BLaER1 (cell line): ENCODE results near the gene KLF6.
A peak's percentile ranks its signal among the peaks of the same experiment; 100 is the strongest.

Source experiments
- H3K27ac ChIP-seq: shearing (Covaris generic); formaldehyde crosslinking; 2 replicates; pipeline ENCODE4 v1.8.1; 2022
- H3K27me3 ChIP-seq: shearing (Covaris generic); formaldehyde crosslinking; 2 replicates; pipeline ENCODE4 v1.8.1; 2022
- H3K36me3 ChIP-seq: shearing (Covaris generic); formaldehyde crosslinking; 2 replicates; pipeline ENCODE4 v1.8.1; 2022
- H3K4me1 ChIP-seq: shearing (Covaris generic); formaldehyde crosslinking; 2 replicates; pipeline ENCODE4 v1.8.1; 2022
- H3K4me2 ChIP-seq: shearing (Covaris generic); formaldehyde crosslinking; 2 replicates; pipeline ENCODE4 v1.8.1; 2022
- H3K4me3 ChIP-seq: shearing (Covaris generic); formaldehyde crosslinking; 2 replicates; pipeline ENCODE4 v1.8.1; 2022
- H3K9ac ChIP-seq: shearing (Covaris generic); formaldehyde crosslinking; 2 replicates; pipeline ENCODE4 v1.8.1; 2022
- H3K9me3 ChIP-seq: shearing (Covaris generic); formaldehyde crosslinking; 2 replicates; pipeline ENCODE4 v1.8.1; 2022
- H4K20me1 ChIP-seq: shearing (Covaris generic); formaldehyde crosslinking; 2 replicates; pipeline ENCODE4 v1.8.1; 2022
- Cebpa-rat ChIP-seq: shearing (Covaris generic); IDR thresholded peaks from 2 replicates; pipeline ENCODE4 v1.8.1; 2022

The KLF6 gene

DNA sequence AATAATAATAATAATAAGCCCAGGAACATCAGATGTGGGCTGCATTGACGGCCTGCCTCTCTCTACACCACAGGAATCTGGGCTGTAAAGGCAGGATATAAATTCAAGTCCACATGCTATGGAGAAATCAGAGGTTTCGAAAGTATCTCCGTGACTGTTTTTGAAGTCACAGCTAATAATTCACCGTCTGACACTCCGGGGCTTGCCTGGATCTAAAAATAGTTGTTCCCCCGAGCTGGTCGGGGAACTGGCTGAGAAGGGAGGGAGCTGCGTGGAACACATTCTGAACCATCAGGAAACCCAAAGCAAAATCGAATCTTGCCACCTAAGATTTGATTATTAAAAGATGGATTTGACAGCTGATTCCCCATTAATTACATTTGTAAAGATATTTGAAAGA, 35.4 kb downstream of the KLF6 start:
- Histone ChIP-seq H3K4me3 (peak overlapping the region; percentile 4; the same call in 1 of the 2 replicates), H3K9me3 (no peaks in the 10 kb centered on the region), H3K4me2 (peak overlapping the region; percentile 84), H3K27me3 (no peaks in the 10 kb centered on the region), H4K20me1 (no peaks in the 10 kb centered on the region), H3K36me3 (no peaks in the 10 kb centered on the region), H3K27ac (peak overlapping the region; percentile 23; the same call in 1 of the 2 replicates), H3K4me1 (peaks cover 59% of the 10 kb centered on the region), H3K9ac (peak overlapping the region; percentile 20; the same call in 1 of the 2 replicates)
- no peak for TF ChIP-seq Cebpa-rat

DNA sequence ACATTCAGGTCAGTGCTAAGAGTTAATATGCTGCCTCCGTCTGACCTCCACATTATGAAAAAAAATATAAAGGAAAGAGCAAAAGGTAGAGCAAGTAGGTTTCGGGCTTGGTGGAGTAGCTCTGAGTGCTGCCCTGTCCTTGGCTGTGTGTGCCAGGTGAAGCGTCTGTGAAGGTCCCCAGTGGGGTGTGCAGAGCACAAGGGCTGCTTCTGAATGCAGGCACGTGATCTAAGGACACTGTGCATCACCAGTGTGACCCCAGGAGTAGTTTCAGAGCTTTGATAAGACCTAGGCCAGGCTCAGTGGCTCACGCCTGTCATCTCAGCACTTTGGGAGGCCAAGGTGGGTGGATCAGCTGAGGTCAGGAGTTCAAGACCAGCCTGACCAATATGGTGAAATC, 36.0 kb downstream of the KLF6 start:
- no peaks in the 10 kb centered on the region for H4K20me1 ChIP-seq
- no peak overlapping the region for H3K27ac ChIP-seq
- TF ChIP-seq Cebpa-rat = no peak
- no peaks in the 10 kb centered on the region for H3K36me3 ChIP-seq
- H3K9me3 ChIP-seq = no peaks in the 10 kb centered on the region
- H3K4me2 ChIP-seq = peak overlapping the region; percentile 84
- no peak overlapping the region for H3K9ac ChIP-seq
- no peaks in the 10 kb centered on the region for H3K27me3 ChIP-seq
- no peak overlapping the region for H3K4me3 ChIP-seq
- peaks cover 59% of the 10 kb centered on the region for H3K4me1 ChIP-seq

DNA sequence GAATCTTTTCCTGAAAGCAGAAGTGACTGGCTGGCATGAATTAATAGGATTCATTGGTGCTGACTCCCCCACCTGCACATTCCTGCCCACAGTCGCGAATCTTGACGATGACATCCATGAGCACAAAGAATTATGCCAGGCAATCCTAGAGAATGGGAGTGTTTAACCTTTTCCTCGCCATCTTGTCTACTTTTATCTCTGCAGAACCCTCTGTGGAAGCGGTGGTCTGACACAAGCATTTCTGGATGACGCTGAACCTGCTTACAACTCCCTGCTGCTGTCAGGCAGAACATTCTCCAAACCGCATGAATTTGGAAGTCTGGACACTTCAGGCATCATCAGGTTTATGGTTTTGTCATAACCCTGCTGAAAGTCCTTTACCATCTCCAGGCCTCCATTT, 36.5 kb downstream of the KLF6 start:
- H3K4me1 ChIP-seq = peaks cover 59% of the 10 kb centered on the region
- no peaks in the 10 kb centered on the region for H3K36me3 ChIP-seq
- no peak overlapping the region for H3K4me3 ChIP-seq
- no peak overlapping the region; the same call in 1 of the 2 replicates for H3K4me2 ChIP-seq
- no peak overlapping the region for H3K9ac ChIP-seq
- no peak overlapping the region for H3K27ac ChIP-seq
- H4K20me1 ChIP-seq = no peaks in the 10 kb centered on the region
- H3K9me3 ChIP-seq = no peaks in the 10 kb centered on the region
- H3K27me3 ChIP-seq = no peaks in the 10 kb centered on the region
- TF ChIP-seq Cebpa-rat = no peak

DNA sequence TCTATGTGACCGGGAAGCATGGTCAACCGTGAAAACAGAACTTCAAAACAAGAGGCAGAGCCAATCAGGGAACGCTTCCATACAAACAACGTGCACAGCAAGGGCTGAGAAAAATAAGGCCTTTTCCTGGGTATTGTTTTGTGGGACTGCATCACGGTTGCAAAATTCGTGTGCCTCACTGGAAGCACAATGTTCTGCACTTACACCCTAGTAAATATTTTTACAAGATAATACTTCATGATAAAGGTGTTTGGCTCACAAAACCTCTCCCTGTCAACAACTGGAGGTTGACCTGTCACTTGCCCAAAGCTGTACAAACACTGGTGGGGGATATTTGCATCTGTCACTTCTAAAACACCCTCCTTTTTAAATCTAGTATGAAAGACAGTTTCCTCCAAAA, 37.0 kb downstream of the KLF6 start:
- H3K9ac ChIP-seq = no peak overlapping the region
- no peaks in the 10 kb centered on the region for H4K20me1 ChIP-seq
- H3K27me3 ChIP-seq = no peaks in the 10 kb centered on the region
- no peak overlapping the region for H3K27ac ChIP-seq
- H3K9me3 ChIP-seq = no peaks in the 10 kb centered on the region
- no peak for TF ChIP-seq Cebpa-rat
- H3K36me3 ChIP-seq = no peaks in the 10 kb centered on the region
- H3K4me1 ChIP-seq = peaks cover 57% of the 10 kb centered on the region
- no peak overlapping the region for H3K4me2 ChIP-seq
- no peak overlapping the region for H3K4me3 ChIP-seq

DNA sequence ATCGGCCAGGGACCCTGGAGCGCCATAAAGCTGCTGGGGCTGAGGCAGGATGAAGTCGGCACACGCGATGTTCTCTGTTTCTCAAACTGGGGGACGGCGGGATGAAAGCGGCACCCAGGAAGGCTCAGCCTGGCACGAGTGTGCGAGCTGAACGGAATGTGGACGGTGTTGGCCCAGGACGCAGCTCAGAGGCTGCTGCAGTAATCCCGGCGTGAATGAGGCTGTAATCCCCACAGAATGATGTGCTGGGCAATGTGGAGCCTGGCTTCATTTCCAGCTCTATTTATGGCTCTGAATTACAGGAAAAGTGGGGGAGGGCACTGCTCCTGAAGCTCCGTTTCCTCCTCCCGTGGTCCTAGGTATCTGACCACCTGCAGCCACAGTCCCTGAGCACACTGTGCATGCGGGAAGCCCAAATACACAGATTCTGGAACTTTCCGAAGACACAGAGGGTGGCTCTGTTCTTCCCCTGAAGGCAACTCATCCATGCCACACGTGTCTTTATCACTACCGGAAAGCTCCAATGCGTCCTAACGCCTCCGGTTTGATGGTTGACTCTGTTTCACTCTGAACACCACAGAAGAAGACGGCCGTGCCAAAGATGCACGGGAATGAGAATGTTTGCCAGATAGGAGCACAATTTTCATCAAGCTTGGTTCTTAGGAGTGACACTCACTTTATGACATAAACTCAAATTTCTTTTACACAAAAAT, 37.6 kb downstream of the KLF6 start:
- Histone ChIP-seq H3K27me3 (no peaks in the 10 kb centered on the region), H3K9me3 (no peaks in the 10 kb centered on the region), H3K4me2 (no peak overlapping the region), H3K36me3 (no peaks in the 10 kb centered on the region), H3K4me3 (no peak overlapping the region), H3K9ac (no peak overlapping the region), H3K27ac (no peak overlapping the region), H4K20me1 (no peaks in the 10 kb centered on the region), H3K4me1 (peaks cover 51% of the 10 kb centered on the region)
- no peak for TF ChIP-seq Cebpa-rat

DNA sequence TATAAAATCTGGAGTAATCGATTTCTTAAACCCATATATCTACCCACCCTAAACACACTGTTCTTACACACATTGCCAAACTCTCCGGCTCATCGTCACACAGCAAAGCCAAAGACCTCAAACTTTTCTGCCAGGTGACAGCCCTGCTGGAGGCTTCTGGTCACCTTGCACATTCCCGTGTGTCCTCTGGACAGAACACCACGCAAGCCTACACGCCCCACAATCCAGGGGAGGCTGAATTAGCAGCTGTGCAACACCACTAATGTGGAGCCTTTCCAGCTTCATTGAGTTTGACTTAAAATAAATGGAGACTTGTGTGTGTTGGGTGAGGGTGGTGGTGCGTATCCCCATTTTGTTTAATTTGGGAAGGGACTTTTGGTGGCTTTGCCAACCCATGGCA, 38.4 kb downstream of the KLF6 start:
- Histone ChIP-seq H3K4me3 (no peak overlapping the region), H3K9ac (no peak overlapping the region), H3K36me3 (no peaks in the 10 kb centered on the region), H3K4me1 (peaks cover 43% of the 10 kb centered on the region), H3K27me3 (no peaks in the 10 kb centered on the region), H4K20me1 (no peaks in the 10 kb centered on the region), H3K9me3 (no peaks in the 10 kb centered on the region), H3K27ac (no peak overlapping the region), H3K4me2 (no peak overlapping the region)
- no peak for TF ChIP-seq Cebpa-rat

DNA sequence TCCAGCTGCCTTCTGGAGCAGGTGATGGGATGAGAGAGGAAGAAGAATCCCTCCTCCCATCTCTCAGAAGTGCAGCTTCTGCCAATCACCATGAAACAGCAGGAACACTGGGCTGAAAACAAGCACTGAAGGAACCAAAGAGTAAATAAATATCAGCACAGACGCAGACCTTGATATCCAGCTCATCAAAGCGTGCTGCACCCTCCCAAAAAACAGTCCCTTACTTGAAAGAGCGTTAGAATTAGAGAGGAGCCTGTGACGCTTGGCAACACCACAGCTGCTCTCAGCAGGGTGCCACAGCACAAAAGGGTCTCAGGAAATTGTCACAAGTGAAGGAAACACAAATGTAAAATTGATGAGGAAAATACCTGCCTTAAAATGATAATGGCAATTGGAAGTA, 39.5 kb downstream of the KLF6 start:
- Histone ChIP-seq H3K36me3 (no peaks in the 10 kb centered on the region), H3K9me3 (no peaks in the 10 kb centered on the region), H4K20me1 (no peaks in the 10 kb centered on the region), H3K27ac (no peak overlapping the region), H3K27me3 (no peaks in the 10 kb centered on the region), H3K9ac (no peak overlapping the region), H3K4me1 (peaks cover 36% of the 10 kb centered on the region), H3K4me2 (0 out of 2 replicates have a peak overlapping the region, but pooled peaks have one; percentile 2), H3K4me3 (no peak overlapping the region)
- no peak for TF ChIP-seq Cebpa-rat

DNA sequence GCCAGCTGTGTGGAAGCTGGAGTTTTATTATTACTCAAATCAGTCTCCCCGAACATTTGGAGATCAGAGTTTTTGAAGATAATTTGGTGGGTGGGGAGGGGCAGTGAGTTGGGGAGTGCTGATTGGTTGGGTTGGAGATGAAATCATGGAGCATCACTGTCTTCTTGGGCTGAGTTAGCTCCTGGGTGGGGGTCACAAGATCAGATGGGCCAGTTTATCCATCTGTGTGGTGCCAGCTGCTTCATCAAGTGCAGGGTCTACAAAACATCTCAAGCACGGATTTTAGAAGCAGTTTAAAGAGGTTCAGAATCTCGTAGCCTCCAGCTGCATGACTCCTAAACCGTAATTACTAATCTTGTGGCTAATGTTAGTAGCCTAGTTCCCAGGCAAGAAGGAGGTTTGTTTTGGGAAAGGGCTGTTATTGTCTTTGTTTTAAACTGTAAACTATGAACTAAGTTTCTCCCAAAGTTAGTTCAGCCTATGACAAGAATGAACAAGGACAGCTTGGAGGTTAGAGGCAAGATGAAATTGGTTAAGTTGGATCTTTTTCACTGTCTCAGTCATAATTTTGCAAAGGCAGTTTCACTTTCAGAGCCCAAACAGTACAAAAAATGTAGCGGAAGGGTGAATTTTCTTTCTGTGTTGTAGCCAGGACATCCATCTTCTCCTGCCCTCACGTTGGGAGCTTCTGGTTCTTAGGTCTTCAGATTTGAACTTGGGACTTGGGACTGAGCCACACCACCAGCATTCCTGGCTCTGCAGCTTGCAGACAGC, 43.1 kb downstream of the KLF6 start:
- Histone ChIP-seq H3K27me3 (no peaks in the 10 kb centered on the region), H3K36me3 (no peaks in the 10 kb centered on the region), H3K27ac (no peak overlapping the region), H3K9ac (no peak overlapping the region), H3K9me3 (no peaks in the 10 kb centered on the region), H3K4me1 (peaks cover 8% of the 10 kb centered on the region), H3K4me3 (no peak overlapping the region), H4K20me1 (no peaks in the 10 kb centered on the region), H3K4me2 (no peak overlapping the region)
- TF ChIP-seq Cebpa-rat = no peak

DNA sequence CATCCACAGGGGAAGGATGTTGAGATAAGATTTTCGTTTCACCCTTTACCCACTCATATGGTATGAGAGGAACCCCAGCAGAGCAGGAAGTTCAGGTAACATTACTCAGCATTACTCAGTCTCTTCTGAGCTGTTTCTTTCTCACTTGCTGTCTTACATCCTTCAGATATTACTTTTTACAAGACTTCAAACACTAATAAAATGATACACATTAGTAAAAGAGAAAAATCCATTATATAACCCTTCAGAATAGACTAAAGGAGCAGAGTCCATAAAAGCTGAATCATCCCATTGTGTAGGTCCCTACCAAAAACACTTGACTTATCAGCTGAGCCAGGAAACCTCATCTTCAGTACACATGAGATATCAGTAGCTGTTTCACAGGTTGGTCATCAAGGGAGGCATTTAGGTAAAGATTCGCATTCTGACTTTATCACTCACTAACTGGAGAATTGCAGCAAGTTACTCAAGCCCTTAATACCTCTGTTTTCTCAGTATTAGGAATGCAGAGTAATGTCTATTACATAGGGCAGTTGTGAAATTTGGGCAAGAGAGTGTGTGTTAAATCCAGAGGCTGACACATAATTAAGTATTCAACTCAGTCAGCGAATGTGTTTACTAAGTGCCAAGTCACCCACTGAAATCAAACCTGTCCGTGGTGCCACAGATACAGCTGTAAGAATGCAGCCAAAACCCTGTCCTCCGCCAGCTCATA, 44.7 kb downstream of the KLF6 start:
- Histone ChIP-seq H3K9me3 (no peaks in the 10 kb centered on the region), H3K36me3 (no peaks in the 10 kb centered on the region), H3K9ac (no peak overlapping the region), H3K4me1 (peaks cover 1% of the 10 kb centered on the region), H3K27ac (no peak overlapping the region), H4K20me1 (no peaks in the 10 kb centered on the region), H3K4me3 (no peak overlapping the region), H3K4me2 (no peak overlapping the region), H3K27me3 (no peaks in the 10 kb centered on the region)
- TF ChIP-seq Cebpa-rat = no peak
